Gastrocnemius medialis (tissue), 4 donors: ENCODE measurements around the gene PTTG1IP.

ENCODE experiments used
- POLR2A ChIP-seq, 2 donors: fragments of 450-650 bp; IDR thresholded peaks; one replicate each; pipeline ENCODE4 v1.6.1; 2017; ENCODE audit warnings: antibody characterized with exemption in 2 of 2, mild to moderate bottlenecking in 2 of 2, moderate library complexity in 2 of 2
- TF ChIP-seq, protein P1 (sequence below), 5 experiments: fragments of 450-650 bp in 3 of 5; fragments of 200-600 bp in 2 of 5; sonication (generic) in 2 of 5; IDR thresholded peaks in 4 of 5; conservative IDR thresholded peaks in 1 of 5; 1 replicate in 4 of 5; 2 replicates in 1 of 5; pipeline ENCODE4 v1.5.1; 2016 to 2019; ENCODE audit warnings: antibody characterized with exemption in 5 of 5, mild to moderate bottlenecking in 3 of 5, moderate library complexity in 3 of 5

- TF ChIP-seq, protein P1, sequence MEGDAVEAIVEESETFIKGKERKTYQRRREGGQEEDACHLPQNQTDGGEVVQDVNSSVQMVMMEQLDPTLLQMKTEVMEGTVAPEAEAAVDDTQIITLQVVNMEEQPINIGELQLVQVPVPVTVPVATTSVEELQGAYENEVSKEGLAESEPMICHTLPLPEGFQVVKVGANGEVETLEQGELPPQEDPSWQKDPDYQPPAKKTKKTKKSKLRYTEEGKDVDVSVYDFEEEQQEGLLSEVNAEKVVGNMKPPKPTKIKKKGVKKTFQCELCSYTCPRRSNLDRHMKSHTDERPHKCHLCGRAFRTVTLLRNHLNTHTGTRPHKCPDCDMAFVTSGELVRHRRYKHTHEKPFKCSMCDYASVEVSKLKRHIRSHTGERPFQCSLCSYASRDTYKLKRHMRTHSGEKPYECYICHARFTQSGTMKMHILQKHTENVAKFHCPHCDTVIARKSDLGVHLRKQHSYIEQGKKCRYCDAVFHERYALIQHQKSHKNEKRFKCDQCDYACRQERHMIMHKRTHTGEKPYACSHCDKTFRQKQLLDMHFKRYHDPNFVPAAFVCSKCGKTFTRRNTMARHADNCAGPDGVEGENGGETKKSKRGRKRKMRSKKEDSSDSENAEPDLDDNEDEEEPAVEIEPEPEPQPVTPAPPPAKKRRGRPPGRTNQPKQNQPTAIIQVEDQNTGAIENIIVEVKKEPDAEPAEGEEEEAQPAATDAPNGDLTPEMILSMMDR (IDR thresholded peaks at IDR 0.05 in 4 of 5, conservative IDR thresholded peaks at IDR 0.05 in 1 of 5) = no peak
- no peak for TF ChIP-seq POLR2A (IDR thresholded peaks at IDR 0.05)
Measured at GRCh38 chr21:44844256-44844655, 29.2 kb downstream of the PTTG1IP start.
